Endodermal cell (in vitro differentiated cells): ENCODE data around the gene PHLDB2. TPM values are rescaled to one million over a fixed set of nuclear protein-coding genes. Genes with fewer than 3 reads are reported as not detected.

Experiments
- DNase-seq: peaks from one replicate; pipeline ENCODE4 v3.0.0-alpha.2; 2017
- H3K27ac ChIP-seq: 2 replicates; pipeline ENCODE4 v1.5.1; 2013; ENCODE audit warnings: mild to moderate bottlenecking, low read depth, low read length, moderate library complexity
- H3K27me3 ChIP-seq: 2 replicates; pipeline ENCODE4 v1.6.1; 2013; ENCODE audit warnings: mild to moderate bottlenecking, low read length, moderate library complexity; ENCODE audit not compliant: insufficient read depth, control insufficient read depth, poor library complexity, severe bottlenecking
- H3K36me3 ChIP-seq: 2 replicates; pipeline ENCODE4 v1.7.0; 2013; ENCODE audit warnings: mild to moderate bottlenecking, low read length, moderate library complexity; ENCODE audit not compliant: control insufficient read depth, insufficient read depth
- H3K4me1 ChIP-seq: one replicate; pipeline ENCODE4 v1.7.0; 2013; ENCODE audit warnings: low read length; ENCODE audit not compliant: control insufficient read depth, insufficient read depth
- H3K4me3 ChIP-seq: 2 replicates; pipeline ENCODE4 v1.5.1; 2013; ENCODE audit warnings: mild to moderate bottlenecking, low read length, moderate library complexity
- H3K9ac ChIP-seq: 2 replicates; pipeline ENCODE4 v1.6.1; 2013; ENCODE audit warnings: mild to moderate bottlenecking, low read length, moderate library complexity; ENCODE audit not compliant: poor library complexity, severe bottlenecking; ENCODE audit errors: extremely low read depth
- H3K9me3 ChIP-seq: 2 replicates; pipeline ENCODE4 v1.6.1; 2013; ENCODE audit warnings: mild to moderate bottlenecking, low read length, moderate library complexity; ENCODE audit not compliant: control insufficient read depth
- H3K27ac Mint-ChIP-seq: 2 replicates; pipeline ENCODE4 v1.8.0; 2020; ENCODE audit warnings: mixed read lengths
- H3K27me3 Mint-ChIP-seq: 2 replicates; pipeline ENCODE4 v1.8.0; 2021; ENCODE audit warnings: mild to moderate bottlenecking, mixed read lengths; ENCODE audit not compliant: insufficient read depth
- H3K36me3 Mint-ChIP-seq: 2 replicates; pipeline ENCODE4 v1.8.0; 2020; ENCODE audit warnings: low read depth, mixed read lengths
- H3K4me1 Mint-ChIP-seq: 2 replicates; pipeline ENCODE4 v1.8.0; 2020; ENCODE audit warnings: mixed read lengths
- H3K4me3 Mint-ChIP-seq: 2 replicates; pipeline ENCODE4 v1.8.0; 2020; ENCODE audit warnings: mild to moderate bottlenecking, moderate library complexity, mixed read lengths
- H3K9me3 Mint-ChIP-seq: 2 replicates; pipeline ENCODE4 v1.8.0; 2020; ENCODE audit warnings: mild to moderate bottlenecking, mixed read lengths
- WGBS, 2 experiments: methylation state at CpG; one replicate each; pipeline versions ENCODE4 v1.1.5 to v1.1.7; 2013; ENCODE audit warnings: missing lambda C conversion rate in 2 of 2, mixed read lengths in 1 of 2; ENCODE audit not compliant: insufficient coverage in 1 of 2, insufficient read length in 1 of 2; 5-methylcytosine and 5-hydroxymethylcytosine counted together
- total RNA-seq, 2 donors: library from RNA; stranded (reverse); fragmentation: NEBNext Ultra II Directional in 1 of 2; extraction: Animal tissue kit (Norgen Biotek cat#: 25700) in 1 of 2; gene quantifications; 2 replicates in 1 of 2; 3 replicates in 1 of 2; pipeline ENCODE4 v1.2.1, GENCODE V29; 2021
- TF ChIP-seq, protein P1 (sequence below): fragments of 200-600 bp; sonication (generic); conservative IDR thresholded peaks from 2 replicates; pipeline ENCODE4 v1.5.0; 2021; ENCODE audit warnings: antibody characterized with exemption, mild to moderate bottlenecking

PHLDB2 gene
- total RNA-seq, 2 donors from 2014 or later, result 59.5 to 67.4 TPM

DNA sequence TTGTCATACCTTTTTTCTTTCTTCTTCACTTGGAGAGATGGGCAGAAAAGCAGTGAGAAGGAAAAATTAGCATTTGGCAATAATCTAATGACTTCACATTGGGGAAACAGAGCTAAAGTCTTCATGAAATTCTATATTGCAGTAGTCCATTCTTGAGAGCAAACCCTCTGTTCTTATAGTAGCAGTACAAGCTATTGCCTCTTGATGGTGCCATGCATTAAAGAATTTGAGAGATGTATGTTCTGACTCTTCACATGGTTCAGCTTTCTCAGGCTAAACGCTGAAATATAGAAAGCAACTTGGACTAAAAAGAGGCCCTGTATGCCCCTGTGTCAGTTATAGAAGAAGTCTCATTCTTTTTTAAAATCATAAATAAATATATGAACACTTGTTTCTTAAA lies 36.0 kb downstream of the PHLDB2 start:
- peaks cover 19% of the 10 kb centered on the region for H3K9me3 Mint-ChIP-seq
- Histone ChIP-seq H3K27ac (no peak overlapping the region), H3K4me1 (no peaks in the 10 kb centered on the region), H3K27me3 (no peaks in the 10 kb centered on the region), H3K36me3 (peaks cover 22% of the 10 kb centered on the region), H3K9me3 (peaks cover 26% of the 10 kb centered on the region), H3K4me3 (no peak overlapping the region), H3K9ac (no peak overlapping the region)
- DNase-seq, result no peak
- peaks cover 31% of the 10 kb centered on the region for H3K36me3 Mint-ChIP-seq
- H3K4me1 Mint-ChIP-seq, result peaks cover under 1% of the 10 kb centered on the region
- no peaks in the 10 kb centered on the region for H3K27me3 Mint-ChIP-seq
- H3K27ac Mint-ChIP-seq, result no peak overlapping the region
- TF ChIP-seq, protein P1, sequence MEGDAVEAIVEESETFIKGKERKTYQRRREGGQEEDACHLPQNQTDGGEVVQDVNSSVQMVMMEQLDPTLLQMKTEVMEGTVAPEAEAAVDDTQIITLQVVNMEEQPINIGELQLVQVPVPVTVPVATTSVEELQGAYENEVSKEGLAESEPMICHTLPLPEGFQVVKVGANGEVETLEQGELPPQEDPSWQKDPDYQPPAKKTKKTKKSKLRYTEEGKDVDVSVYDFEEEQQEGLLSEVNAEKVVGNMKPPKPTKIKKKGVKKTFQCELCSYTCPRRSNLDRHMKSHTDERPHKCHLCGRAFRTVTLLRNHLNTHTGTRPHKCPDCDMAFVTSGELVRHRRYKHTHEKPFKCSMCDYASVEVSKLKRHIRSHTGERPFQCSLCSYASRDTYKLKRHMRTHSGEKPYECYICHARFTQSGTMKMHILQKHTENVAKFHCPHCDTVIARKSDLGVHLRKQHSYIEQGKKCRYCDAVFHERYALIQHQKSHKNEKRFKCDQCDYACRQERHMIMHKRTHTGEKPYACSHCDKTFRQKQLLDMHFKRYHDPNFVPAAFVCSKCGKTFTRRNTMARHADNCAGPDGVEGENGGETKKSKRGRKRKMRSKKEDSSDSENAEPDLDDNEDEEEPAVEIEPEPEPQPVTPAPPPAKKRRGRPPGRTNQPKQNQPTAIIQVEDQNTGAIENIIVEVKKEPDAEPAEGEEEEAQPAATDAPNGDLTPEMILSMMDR, result peak; percentile 65
- no peak overlapping the region for H3K4me3 Mint-ChIP-seq
- 78% methylated on average over 1 of the region's 1 CpG; no CpG with 5 or more reads in 1 of the 2 experiments for WGBS, 2 experiments

DNA sequence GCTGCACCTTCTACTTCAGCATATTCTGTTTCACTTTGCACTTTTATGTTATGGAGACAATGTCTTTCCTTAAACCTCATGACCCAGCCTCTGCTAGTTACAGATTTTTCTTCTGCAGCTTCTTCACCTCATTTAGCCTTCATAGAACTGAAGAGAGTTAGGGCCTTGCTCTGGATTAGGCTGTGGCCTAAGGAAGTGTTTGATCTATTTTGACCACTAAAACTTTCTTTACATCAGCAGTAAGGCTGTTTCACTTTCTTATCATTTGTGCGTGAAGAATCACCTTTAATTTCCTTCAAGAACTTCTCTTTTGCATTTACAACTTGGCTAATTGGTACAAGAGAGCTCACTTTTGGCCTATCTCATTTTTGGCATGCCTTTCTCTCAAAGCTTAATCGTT lies 40.9 kb downstream of the PHLDB2 start:
- Histone ChIP-seq H3K9me3 (peaks cover 33% of the 10 kb centered on the region), H3K4me3 (no peak overlapping the region), H3K9ac (no peak overlapping the region), H3K27me3 (no peaks in the 10 kb centered on the region), H3K4me1 (no peaks in the 10 kb centered on the region), H3K36me3 (peaks cover 26% of the 10 kb centered on the region), H3K27ac (no peak overlapping the region)
- TF ChIP-seq, protein P1, result no peak
- Mint-ChIP-seq H3K4me1 (peaks cover 6% of the 10 kb centered on the region), H3K9me3 (peaks cover 18% of the 10 kb centered on the region), H3K4me3 (no peak overlapping the region), H3K27me3 (no peaks in the 10 kb centered on the region), H3K27ac (no peak overlapping the region), H3K36me3 (peaks cover 46% of the 10 kb centered on the region)
- DNase-seq, result no peak
- 92 to 100% methylated on average over 2 of the region's 2 CpGs for WGBS, 2 experiments

DNA sequence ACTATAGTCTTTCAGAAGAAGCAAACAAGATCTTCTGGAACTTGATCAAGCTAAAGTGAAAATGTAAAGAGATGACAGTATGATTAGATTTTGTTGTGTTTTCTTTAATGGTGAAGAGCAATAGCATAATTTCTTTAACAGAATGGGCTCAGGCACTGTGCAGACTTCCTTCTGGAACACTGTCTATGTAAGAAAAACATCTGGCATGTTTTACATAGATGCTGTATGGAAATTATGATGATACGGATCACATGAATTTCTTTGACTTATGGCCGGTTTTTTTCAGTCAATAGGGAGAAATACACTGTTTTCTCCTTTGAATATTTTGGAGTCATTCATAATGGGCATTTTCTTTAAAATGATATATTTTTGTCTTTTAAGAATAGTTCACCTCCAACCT lies 42.6 kb downstream of the PHLDB2 start:
- Mint-ChIP-seq H3K36me3 (peaks cover 56% of the 10 kb centered on the region), H3K9me3 (peaks cover 18% of the 10 kb centered on the region), H3K27me3 (no peaks in the 10 kb centered on the region), H3K4me1 (peaks cover 12% of the 10 kb centered on the region), H3K4me3 (no peak overlapping the region), H3K27ac (no peak overlapping the region)
- TF ChIP-seq, protein P1, result no peak
- Histone ChIP-seq H3K9ac (no peak overlapping the region), H3K36me3 (peaks cover 33% of the 10 kb centered on the region), H3K27ac (no peak overlapping the region), H3K9me3 (peaks cover 33% of the 10 kb centered on the region), H3K4me3 (no peak overlapping the region), H3K4me1 (no peaks in the 10 kb centered on the region), H3K27me3 (no peaks in the 10 kb centered on the region)
- WGBS, 2 experiments, result 94 to 100% methylated on average over 1 to 2 of the region's 2 CpGs
- DNase-seq, result no peak
